OCI-LY1 (cell line): ENCODE results near the gene MAPK1.
A peak's percentile ranks its signal among the peaks of the same experiment; 100 is the strongest.
"Not testable (repeated sequence)": the region's sequence is repeated elsewhere in the genome, so short reads cannot be mapped to it uniquely, and the experiment has no call there.

Experiments
- H2AFZ ChIP-seq: fragments of 200-600 bp; sonication (generic), shearing (Covaris generic); 2 replicates; pipeline ENCODE4 v1.6.0; 2014; ENCODE audit warnings: antibody characterized with exemption, mild to moderate bottlenecking, low read length
- H3F3A ChIP-seq: fragments of 200-600 bp; sonication (generic), shearing (Covaris generic); 2 replicates; pipeline ENCODE4 v1.6.0; 2014; ENCODE audit warnings: mild to moderate bottlenecking, antibody characterized with exemption, low read length, moderate library complexity; ENCODE audit not compliant: insufficient read depth
- H3K27ac ChIP-seq: fragments of 200-600 bp; sonication (generic); 2 replicates; pipeline ENCODE4 v1.5.1; 2014; ENCODE audit warnings: low read length, mixed run types, mild to moderate bottlenecking, low read depth; ENCODE audit not compliant: poor library complexity, severe bottlenecking
- H3K27me3 ChIP-seq: fragments of 200-600 bp; sonication (generic); 2 replicates; pipeline ENCODE4 v1.6.0; 2014; ENCODE audit warnings: antibody characterized with exemption, mild to moderate bottlenecking, low read length, moderate library complexity; ENCODE audit not compliant: insufficient read depth
- H3K36me3 ChIP-seq: fragments of 200-600 bp; sonication (generic); 2 replicates; pipeline ENCODE4 v1.6.1; 2014; ENCODE audit warnings: mild to moderate bottlenecking, antibody characterized with exemption, low read length, moderate library complexity, mixed read lengths; ENCODE audit not compliant: insufficient read depth
- H3K4me1 ChIP-seq: fragments of 200-600 bp; sonication (generic); 2 replicates; pipeline ENCODE4 v1.5.1; 2014; ENCODE audit warnings: mild to moderate bottlenecking, low read length, moderate library complexity; ENCODE audit not compliant: insufficient read depth, severe bottlenecking
- H3K4me2 ChIP-seq: fragments of 200-600 bp; sonication (generic), shearing (Covaris generic); 2 replicates; pipeline ENCODE4 v1.6.1; 2014; ENCODE audit warnings: low read length
- H3K4me3 ChIP-seq: fragments of 200-600 bp; sonication (generic); 2 replicates; pipeline ENCODE4 v1.5.1; 2014; ENCODE audit warnings: low read length, low read depth, mild to moderate bottlenecking, mixed read lengths; ENCODE audit not compliant: poor library complexity, severe bottlenecking
- H3K79me2 ChIP-seq: fragments of 200-600 bp; shearing (Covaris generic); 2 replicates; pipeline ENCODE4 v1.6.1; 2016; ENCODE audit warnings: mixed run types, low read length, mixed read lengths; ENCODE audit not compliant: insufficient read depth
- H3K9ac ChIP-seq: fragments of 200-600 bp; sonication (generic), shearing (Covaris generic); 2 replicates; pipeline ENCODE4 v1.6.1; 2014; ENCODE audit warnings: mild to moderate bottlenecking, low read length, mixed read lengths
- H3K9me2 ChIP-seq: fragments of 200-600 bp; sonication (generic), shearing (Covaris generic); 2 replicates; pipeline ENCODE4 v1.6.1; 2014; ENCODE audit warnings: low read depth, mild to moderate bottlenecking, low read length, mixed read lengths
- H3K9me3 ChIP-seq: fragments of 200-600 bp; shearing (Covaris generic); 2 replicates; pipeline ENCODE4 v1.6.1; 2014; ENCODE audit warnings: low read length, mixed read lengths
- H4K20me1 ChIP-seq: fragments of 200-600 bp; sonication (generic), shearing (Covaris generic); 2 replicates; pipeline ENCODE4 v1.6.0; 2016; ENCODE audit warnings: mild to moderate bottlenecking, low read length; ENCODE audit not compliant: insufficient read depth
- EZH2 ChIP-seq: fragments of 200-600 bp; sonication (generic), shearing (Covaris generic); IDR thresholded peaks from 2 replicates; pipeline ENCODE4 v1.8.0; 2017; ENCODE audit warnings: borderline replicate concordance, mixed run types, mild to moderate bottlenecking, antibody characterized with exemption, low read length, moderate library complexity, mixed read lengths
- TF ChIP-seq, protein P1 (sequence below): fragments of 200-600 bp; sonication (generic), shearing (Covaris generic); IDR thresholded peaks from 2 replicates; pipeline ENCODE4 v1.5.1; 2017; ENCODE audit warnings: mild to moderate bottlenecking, antibody characterized with exemption, low read length, moderate library complexity, mixed read lengths

MAPK1 gene

DNA sequence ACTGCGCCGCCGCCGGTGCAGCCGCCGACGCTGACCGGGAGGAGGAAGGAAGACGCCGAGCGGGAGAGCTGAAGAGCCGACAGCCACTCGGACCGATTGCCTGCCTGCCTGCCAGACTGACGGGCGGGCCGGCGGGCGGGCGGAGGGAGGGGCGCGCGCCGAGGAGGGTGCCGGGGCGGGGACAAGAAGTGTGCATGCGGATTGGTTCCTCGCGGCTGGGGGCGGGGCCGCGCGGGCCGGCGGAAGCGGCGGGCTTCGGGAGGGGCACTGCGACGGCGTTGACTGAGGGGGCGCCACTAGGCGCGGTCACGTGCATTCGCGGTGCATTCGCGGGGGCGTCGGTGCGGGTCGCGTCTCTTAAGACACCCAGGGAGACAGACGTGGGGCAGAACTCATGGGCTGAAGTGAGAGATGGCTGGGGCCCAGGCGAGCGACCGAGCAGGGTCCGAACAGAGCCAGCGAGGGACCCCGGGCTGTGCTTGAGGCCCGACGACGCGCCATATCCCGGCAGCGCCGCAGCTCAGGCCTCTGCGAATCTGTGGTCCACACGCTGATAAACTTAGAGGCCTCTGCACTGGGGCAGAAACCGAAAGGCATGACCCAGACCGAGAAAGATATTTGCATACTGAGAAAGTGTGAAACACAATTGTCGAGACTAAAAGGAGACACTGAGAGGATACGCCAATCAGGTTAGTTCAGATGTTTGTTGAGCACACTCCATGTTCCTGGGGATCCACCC, at the start of gene MAPK1:
Gene MAPK1, minus strand, starts transcription at position 118 of the 739 bp plus-strand sequence. CDS start 205 bp downstream, outside the sequence.
- Histone ChIP-seq H3K9me3 (no peaks in the 10 kb centered on the region), H3K4me2 (peak within 1 kb of the TSS; percentile 96), H2AFZ (no peak within 1 kb of the TSS), H3K27ac (peak within 1 kb of the TSS; percentile 72), H3K36me3 (peaks cover 18% of the 10 kb centered on the region; the same call in 1 of the 2 replicates), H3K4me1 (peaks cover 39% of the 10 kb centered on the region), H3K9ac (peak within 1 kb of the TSS; percentile 92), H4K20me1 (peaks cover 9% of the 10 kb centered on the region; the same call in 1 of the 2 replicates), H3K27me3 (no peaks in the 10 kb centered on the region), H3K4me3 (peak within 1 kb of the TSS; percentile 87), H3F3A (no peaks in the 10 kb centered on the region), H3K79me2 (peaks cover 43% of the 10 kb centered on the region), H3K9me2 (no peaks in the 10 kb centered on the region)
- TF ChIP-seq, protein P1, sequence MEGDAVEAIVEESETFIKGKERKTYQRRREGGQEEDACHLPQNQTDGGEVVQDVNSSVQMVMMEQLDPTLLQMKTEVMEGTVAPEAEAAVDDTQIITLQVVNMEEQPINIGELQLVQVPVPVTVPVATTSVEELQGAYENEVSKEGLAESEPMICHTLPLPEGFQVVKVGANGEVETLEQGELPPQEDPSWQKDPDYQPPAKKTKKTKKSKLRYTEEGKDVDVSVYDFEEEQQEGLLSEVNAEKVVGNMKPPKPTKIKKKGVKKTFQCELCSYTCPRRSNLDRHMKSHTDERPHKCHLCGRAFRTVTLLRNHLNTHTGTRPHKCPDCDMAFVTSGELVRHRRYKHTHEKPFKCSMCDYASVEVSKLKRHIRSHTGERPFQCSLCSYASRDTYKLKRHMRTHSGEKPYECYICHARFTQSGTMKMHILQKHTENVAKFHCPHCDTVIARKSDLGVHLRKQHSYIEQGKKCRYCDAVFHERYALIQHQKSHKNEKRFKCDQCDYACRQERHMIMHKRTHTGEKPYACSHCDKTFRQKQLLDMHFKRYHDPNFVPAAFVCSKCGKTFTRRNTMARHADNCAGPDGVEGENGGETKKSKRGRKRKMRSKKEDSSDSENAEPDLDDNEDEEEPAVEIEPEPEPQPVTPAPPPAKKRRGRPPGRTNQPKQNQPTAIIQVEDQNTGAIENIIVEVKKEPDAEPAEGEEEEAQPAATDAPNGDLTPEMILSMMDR, result peak; percentile 44; the same call in 1 of the 2 replicates
- TF ChIP-seq EZH2, result no peak

DNA sequence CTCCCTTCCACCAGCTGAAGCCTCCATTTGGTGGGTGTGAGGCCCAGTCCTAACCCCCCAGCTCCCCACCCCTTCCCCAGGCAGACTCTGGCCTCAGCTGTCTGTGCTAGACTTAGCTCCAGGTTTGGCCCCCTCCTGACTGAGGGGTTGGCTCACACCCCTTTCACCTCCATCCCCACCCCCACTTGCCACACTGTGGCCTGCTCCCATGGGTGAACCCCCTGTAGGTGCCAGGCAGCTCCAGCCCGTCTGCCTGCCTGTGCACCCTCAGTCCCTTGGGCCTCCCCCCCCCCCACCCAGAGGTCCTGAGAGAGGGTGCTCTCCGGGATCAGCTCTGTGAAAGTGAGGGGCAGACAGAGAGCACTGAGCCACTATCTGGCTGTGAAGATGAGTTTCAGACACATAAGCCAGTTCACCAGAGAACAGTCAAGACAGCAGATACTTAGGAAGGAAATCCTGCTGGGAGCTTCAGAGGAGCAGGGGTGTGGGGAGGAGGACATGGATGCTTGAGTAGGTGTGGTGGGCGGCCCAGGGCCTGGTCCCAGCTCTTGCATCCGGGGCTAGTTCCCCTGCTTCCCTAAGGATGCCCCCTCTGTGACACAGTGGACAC, 49.0 kb upstream of the MAPK1 start:
- H3K27ac ChIP-seq, result no peak overlapping the region
- no peak overlapping the region for H2AFZ ChIP-seq
- no peak for TF ChIP-seq EZH2
- TF ChIP-seq, protein P1, result no peak
- H4K20me1 ChIP-seq, result no peaks in the 10 kb centered on the region
- no peaks in the 10 kb centered on the region for H3K9me3 ChIP-seq
- H3K79me2 ChIP-seq, result no peaks in the 10 kb centered on the region
- no peak overlapping the region for H3K4me3 ChIP-seq
- no peaks in the 10 kb centered on the region for H3F3A ChIP-seq
- H3K9me2 ChIP-seq, result no peaks in the 10 kb centered on the region
- H3K36me3 ChIP-seq, result no peaks in the 10 kb centered on the region
- no peak overlapping the region for H3K9ac ChIP-seq
- H3K27me3 ChIP-seq, result no peaks in the 10 kb centered on the region
- H3K4me1 ChIP-seq, result no peaks in the 10 kb centered on the region
- no peak overlapping the region for H3K4me2 ChIP-seq

DNA sequence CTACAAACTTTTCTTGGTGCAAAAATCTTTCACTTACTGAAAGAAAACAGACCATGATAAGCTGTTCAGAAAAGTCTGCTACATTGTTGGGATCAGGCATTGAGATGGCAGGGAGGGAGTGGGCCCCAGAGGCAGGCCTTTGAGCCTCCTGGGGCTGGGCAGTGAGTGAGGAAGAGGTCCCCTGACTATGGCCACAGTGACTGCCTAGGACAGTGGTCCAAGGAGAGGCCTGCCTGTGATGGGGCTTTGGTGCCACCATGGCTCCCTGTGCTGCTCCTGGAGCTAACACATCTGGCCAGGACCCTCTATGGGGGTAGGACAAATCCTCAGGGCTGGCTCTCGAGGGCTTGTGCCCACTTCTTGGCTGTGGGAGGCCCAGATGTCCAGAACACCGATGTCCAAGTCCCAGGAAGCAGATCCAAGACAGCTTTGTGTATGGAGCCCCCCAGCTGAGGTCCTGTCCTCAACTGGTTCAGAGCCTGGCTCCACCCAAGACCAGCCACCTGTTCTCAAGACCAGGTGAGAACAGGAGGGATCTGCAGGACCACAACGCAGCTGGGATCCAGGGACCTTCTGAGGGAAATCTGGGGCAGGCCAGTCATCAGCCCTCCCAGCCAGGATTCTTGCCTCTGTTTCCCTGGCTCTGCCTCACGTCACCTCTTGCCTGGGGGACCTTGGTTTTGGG, 48.3 kb upstream of the MAPK1 start:
- Histone ChIP-seq H3K9me2 (no peaks in the 10 kb centered on the region), H3K4me3 (no peak overlapping the region), H3K4me1 (no peaks in the 10 kb centered on the region)

DNA sequence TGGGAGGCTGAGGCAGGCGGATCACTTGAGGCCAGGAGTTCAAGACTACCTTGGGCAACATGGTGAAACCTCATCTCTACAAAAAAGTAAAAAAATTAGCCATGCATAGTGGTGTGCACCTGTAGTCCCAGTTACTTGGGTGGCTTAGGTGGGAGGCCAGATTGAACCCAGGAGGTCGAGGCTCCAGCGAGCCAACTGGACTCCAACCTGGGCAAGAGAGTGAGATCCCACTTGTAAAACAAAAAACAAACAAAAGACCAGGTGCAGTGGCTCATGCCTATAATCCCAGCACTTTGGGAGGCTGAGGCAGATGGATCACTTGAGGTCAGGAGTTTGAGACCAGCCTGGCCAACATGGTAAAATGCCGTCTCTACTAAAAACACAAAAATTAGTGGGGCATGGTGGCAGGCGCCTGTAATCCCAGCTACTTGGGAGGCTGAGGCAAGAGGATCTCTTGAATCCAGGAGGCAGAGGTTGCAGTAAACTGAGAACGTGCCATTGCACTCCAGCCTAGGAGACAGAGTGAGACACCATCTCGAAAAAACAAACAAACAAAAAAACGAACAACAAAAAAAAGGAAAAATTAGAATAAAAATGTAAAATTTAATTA, 46.7 kb upstream of the MAPK1 start:
- not testable (repeated sequence) for H3K9me3 ChIP-seq, H2AFZ ChIP-seq, H3K79me2 ChIP-seq, H3K4me1 ChIP-seq, H3F3A ChIP-seq, H3K27me3 ChIP-seq, H3K9ac ChIP-seq, H3K9me2 ChIP-seq, H3K4me2 ChIP-seq, H3K27ac ChIP-seq, H4K20me1 ChIP-seq, H3K4me3 ChIP-seq, H3K36me3 ChIP-seq

More for the DNA sequence above, 48.3 kb upstream of the MAPK1 start:
- no peaks in the 10 kb centered on the region for H3K27me3 ChIP-seq
- no peaks in the 10 kb centered on the region for H4K20me1 ChIP-seq
- no peaks in the 10 kb centered on the region for H3K9me3 ChIP-seq
- H3K36me3 ChIP-seq, result no peaks in the 10 kb centered on the region
- no peak overlapping the region for H2AFZ ChIP-seq
- H3F3A ChIP-seq, result no peaks in the 10 kb centered on the region
- no peak overlapping the region for H3K9ac ChIP-seq
- H3K4me2 ChIP-seq, result no peak overlapping the region
- no peak for TF ChIP-seq EZH2
- TF ChIP-seq, protein P1, result no peak
- no peaks in the 10 kb centered on the region for H3K79me2 ChIP-seq
- no peak overlapping the region for H3K27ac ChIP-seq

DNA sequence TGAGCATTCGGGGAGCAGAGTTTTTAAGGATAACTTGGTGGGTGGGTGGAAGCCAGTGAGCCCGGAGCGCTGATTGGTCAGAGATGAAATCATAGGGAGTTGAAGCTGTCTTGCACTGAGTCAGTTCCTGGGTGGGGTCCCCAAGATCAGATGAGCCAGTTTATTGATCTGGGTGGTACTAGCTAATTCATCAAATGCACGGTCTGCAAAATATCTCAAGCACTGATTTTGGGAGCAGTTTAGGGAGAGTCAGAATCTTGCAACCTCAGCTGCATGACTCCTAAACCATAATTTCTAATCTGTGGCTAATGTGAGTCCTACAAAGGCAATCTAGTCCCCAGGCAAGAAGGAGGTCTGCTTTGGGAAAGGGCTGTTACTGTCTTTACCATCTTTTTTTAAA, 42.9 kb upstream of the MAPK1 start:
- not testable (repeated sequence) for H3K4me1 ChIP-seq, H4K20me1 ChIP-seq, H3K79me2 ChIP-seq, H3K9me3 ChIP-seq, H3K4me3 ChIP-seq, H3K9me2 ChIP-seq, H3K27me3 ChIP-seq, H3F3A ChIP-seq, H3K27ac ChIP-seq, H3K36me3 ChIP-seq, H3K9ac ChIP-seq, H3K4me2 ChIP-seq, H2AFZ ChIP-seq
